ENCODE measurements around the gene PVALEF. TPM values are rescaled to one million over a fixed set of nuclear protein-coding genes. Genes with fewer than 3 reads are reported as not detected.
"Not testable (repeated sequence)": the region's sequence is repeated elsewhere in the genome, so short reads cannot be mapped to it uniquely, and the experiment has no call there.

Gene PVALEF
- total RNA-seq, 1 donor from 2014 or later = not detected

DNA sequence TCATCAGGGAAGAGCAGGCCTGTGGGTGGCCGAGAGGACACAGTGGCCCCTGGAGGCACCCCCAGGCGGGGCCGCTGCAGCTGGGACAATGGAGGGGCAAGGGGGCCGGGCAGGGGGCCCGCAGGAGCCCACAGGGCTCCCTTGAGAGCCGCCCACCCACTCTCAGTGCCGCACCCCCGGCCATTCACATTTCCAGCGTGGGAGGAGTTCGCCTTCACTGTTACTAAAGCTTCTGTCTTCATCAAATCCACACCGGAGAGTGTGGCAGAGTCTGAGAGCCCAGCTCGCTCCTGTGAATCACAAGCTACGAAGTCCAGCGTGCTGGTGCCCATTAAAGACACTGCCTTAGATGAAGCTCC lies 20.9 kb upstream of the PVALEF start:
- peaks cover 10% of the 10 kb centered on the region for H3K4me1 ChIP-seq
- H3K27ac ChIP-seq = no peak overlapping the region
- intact Hi-C loops (cut with DNase I) = no loop called here
- no peak overlapping the region for H3K4me3 ChIP-seq
- no peak for TF ChIP-seq POLR2A (IDR thresholded peaks at IDR 0.05)
- TF ChIP-seq, protein P1, sequence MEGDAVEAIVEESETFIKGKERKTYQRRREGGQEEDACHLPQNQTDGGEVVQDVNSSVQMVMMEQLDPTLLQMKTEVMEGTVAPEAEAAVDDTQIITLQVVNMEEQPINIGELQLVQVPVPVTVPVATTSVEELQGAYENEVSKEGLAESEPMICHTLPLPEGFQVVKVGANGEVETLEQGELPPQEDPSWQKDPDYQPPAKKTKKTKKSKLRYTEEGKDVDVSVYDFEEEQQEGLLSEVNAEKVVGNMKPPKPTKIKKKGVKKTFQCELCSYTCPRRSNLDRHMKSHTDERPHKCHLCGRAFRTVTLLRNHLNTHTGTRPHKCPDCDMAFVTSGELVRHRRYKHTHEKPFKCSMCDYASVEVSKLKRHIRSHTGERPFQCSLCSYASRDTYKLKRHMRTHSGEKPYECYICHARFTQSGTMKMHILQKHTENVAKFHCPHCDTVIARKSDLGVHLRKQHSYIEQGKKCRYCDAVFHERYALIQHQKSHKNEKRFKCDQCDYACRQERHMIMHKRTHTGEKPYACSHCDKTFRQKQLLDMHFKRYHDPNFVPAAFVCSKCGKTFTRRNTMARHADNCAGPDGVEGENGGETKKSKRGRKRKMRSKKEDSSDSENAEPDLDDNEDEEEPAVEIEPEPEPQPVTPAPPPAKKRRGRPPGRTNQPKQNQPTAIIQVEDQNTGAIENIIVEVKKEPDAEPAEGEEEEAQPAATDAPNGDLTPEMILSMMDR (IDR thresholded peaks at IDR 0.05) = no peak
- TF ChIP-seq POLR2AphosphoS5 (IDR thresholded peaks at IDR 0.05; ENCODE audit: insufficient read depth in 1 of 2, low read depth in 1 of 2) = no peak
- no peaks in the 10 kb centered on the region for H3K9me3 ChIP-seq
- no peak for DNase-seq (ENCODE audit: extremely low spot score in 2 of 2)
- no peaks in the 10 kb centered on the region for H3K27me3 ChIP-seq
- H3K36me3 ChIP-seq = no peaks in the 10 kb centered on the region

DNA sequence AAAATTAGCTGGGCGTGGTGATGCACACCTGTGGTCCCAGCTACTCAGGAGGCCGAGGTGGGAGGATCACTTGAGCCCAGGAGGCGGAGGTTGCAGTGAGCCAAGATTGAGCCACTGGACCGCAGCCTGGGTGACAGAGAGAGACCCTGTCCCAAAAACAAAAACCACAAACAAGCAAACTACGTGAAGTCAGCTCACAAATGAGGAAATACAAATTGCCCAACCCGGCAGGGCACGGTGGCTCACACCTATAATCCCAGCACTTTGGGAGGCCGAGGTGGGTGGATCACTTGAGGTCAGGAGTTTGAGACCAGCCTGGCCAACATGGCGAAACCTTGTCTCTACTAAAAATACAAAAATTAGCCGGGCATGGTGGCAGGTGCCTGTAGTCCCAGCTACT lies 19.1 kb upstream of the PVALEF start:
- H3K9me3 ChIP-seq; H3K27ac ChIP-seq; H3K36me3 ChIP-seq; H3K27me3 ChIP-seq; H3K4me3 ChIP-seq; intact Hi-C loops (cut with DNase I); DNase-seq (ENCODE audit: extremely low spot score in 2 of 2): not testable (repeated sequence)
- peaks cover 10% of the 10 kb centered on the region for H3K4me1 ChIP-seq

DNA sequence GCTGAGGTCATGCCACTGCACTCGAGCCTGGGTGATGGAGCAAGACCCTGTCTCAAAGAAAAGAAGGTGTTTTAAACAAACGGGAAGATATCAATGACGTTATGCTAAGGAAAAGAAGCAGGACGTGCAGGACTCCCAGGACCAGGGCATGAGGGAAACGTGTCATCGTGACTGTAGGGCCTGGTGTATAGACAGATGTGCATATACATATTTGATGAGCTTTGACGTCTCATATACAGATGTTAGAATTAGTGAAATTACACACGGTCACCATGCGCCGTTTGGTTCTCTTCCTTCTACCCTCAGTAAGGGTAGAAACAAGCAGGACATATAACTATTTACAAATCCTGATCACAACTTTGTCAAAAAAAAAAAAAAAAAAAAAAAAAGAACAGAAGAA lies 17.6 kb upstream of the PVALEF start:
- H3K36me3 ChIP-seq = no peaks in the 10 kb centered on the region
- no peaks in the 10 kb centered on the region for H3K27me3 ChIP-seq
- H3K4me3 ChIP-seq = no peak overlapping the region
- no peak for DNase-seq (ENCODE audit: extremely low spot score in 2 of 2)
- TF ChIP-seq POLR2AphosphoS5 (IDR thresholded peaks at IDR 0.05; ENCODE audit: insufficient read depth in 1 of 2, low read depth in 1 of 2) (no peak), POLR2A (IDR thresholded peaks at IDR 0.05) (no peak)
- TF ChIP-seq, protein P1 (IDR thresholded peaks at IDR 0.05) = no peak
- intact Hi-C loops (cut with DNase I) = no loop called here
- H3K9me3 ChIP-seq = no peaks in the 10 kb centered on the region
- H3K4me1 ChIP-seq = peaks cover 6% of the 10 kb centered on the region
- no peak overlapping the region for H3K27ac ChIP-seq

DNA sequence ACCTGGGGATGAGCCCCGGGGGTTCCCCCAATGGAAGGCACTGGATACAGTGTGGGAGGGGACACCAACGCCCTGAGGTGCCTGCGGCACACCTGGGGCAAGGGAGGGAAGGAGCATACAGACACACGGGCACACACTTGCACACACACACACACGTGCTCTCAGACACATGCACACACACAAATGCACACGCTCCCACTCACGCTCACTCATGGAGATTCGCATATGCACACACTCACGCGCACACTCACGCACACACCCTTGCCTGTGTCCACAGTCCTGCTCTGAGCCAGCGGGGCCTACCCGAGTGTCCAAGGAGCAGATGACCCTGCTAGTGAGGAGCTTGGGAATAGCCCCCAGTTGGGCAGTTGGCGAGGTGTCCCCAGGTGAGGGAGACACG lies 16.7 kb upstream of the PVALEF start:
- H3K9me3 ChIP-seq = no peaks in the 10 kb centered on the region
- no peak overlapping the region for H3K27ac ChIP-seq
- no peak overlapping the region for H3K4me3 ChIP-seq
- no peak for DNase-seq (ENCODE audit: extremely low spot score in 2 of 2)
- no peaks in the 10 kb centered on the region for H3K4me1 ChIP-seq
- no peaks in the 10 kb centered on the region for H3K36me3 ChIP-seq
- intact Hi-C loops (cut with DNase I) = no loop called here
- TF ChIP-seq, protein P1 (IDR thresholded peaks at IDR 0.05) = no peak
- TF ChIP-seq POLR2AphosphoS5 (IDR thresholded peaks at IDR 0.05; ENCODE audit: insufficient read depth in 1 of 2, low read depth in 1 of 2) (no peak), POLR2A (IDR thresholded peaks at IDR 0.05) (no peak)
- H3K27me3 ChIP-seq = no peaks in the 10 kb centered on the region

DNA sequence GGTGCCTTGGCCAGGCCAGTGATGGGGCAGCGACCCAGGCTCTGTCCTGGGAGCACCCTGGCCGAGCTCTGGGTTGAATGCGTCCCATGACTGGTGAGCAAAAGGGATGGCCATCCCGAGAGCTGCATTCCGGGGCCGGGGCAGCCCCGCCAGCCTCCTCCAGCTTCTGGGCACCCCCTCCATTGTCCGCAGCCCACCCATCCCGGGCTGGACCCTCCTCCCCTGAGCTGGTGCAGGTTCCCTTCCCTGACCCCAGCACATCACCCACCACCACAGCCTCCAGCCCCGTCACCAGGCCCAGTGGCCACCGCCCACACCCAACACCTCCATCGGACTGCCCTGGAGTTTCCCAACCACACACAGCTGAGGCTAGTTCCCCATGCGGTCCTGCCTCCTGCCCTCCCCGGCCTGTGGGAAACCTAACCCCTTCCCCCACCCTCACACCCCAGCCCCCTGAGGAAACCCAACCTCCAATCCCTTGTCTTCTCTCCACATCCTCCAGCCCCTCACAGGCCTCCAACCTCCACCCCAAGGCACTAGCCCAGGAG lies 16.2 kb upstream of the PVALEF start:
- TF ChIP-seq, protein P1 (IDR thresholded peaks at IDR 0.05) = no peak
- TF ChIP-seq POLR2A (IDR thresholded peaks at IDR 0.05) (no peak), POLR2AphosphoS5 (IDR thresholded peaks at IDR 0.05; ENCODE audit: insufficient read depth in 1 of 2, low read depth in 1 of 2) (no peak)
- Histone ChIP-seq H3K9me3 (no peaks in the 10 kb centered on the region), H3K27me3 (no peaks in the 10 kb centered on the region), H3K27ac (no peak overlapping the region), H3K36me3 (no peaks in the 10 kb centered on the region), H3K4me3 (no peak overlapping the region), H3K4me1 (no peaks in the 10 kb centered on the region)
- intact Hi-C loops (cut with DNase I) = no loop called here
- DNase-seq (ENCODE audit: extremely low spot score in 2 of 2) = no peak
